ENCODE results near the gene PRR23C.
"Not testable (repeated sequence)": the region's sequence is repeated elsewhere in the genome, so short reads cannot be mapped to it uniquely, and the experiment has no call there.

PRR23C gene

GRCh38 chr3:139037478-139037877, 7.2 kb downstream of the PRR23C start:
- Histone ChIP-seq H3K4me1 (ENCODE audit: control insufficient read depth in 1 of 2, insufficient read depth in 2 of 2, low read length in 2 of 2) (no peaks in the 10 kb centered on the region), H3K9ac (ENCODE audit: low read depth in 1 of 2, low read length in 2 of 2) (no peak overlapping the region), H3K27ac (ENCODE audit: low read depth, low read length) (no peak overlapping the region), H3K36me3 (ENCODE audit: control insufficient read depth in 1 of 2, insufficient read depth in 2 of 2, low read length in 2 of 2) (no peaks in the 10 kb centered on the region), H3K4me3 (ENCODE audit: low read depth in 1 of 2, low read length in 2 of 2) (no peak overlapping the region), H3K27me3 (ENCODE audit: control insufficient read depth in 1 of 2, insufficient read depth in 2 of 2, low read length in 2 of 2) (no peaks in the 10 kb centered on the region), H3K9me3 (ENCODE audit: control insufficient read depth in 1 of 2, low read length in 2 of 2) (no peaks in the 10 kb centered on the region)

GRCh38 chr3:139032326-139033002, 12.2 kb downstream of the PRR23C start:
- no peaks in the 10 kb centered on the region for H3K36me3 ChIP-seq (ENCODE audit: control insufficient read depth in 1 of 2, insufficient read depth in 2 of 2, low read length in 2 of 2)

GRCh38 chr3:139030576-139030975, 14.1 kb downstream of the PRR23C start:
- H3K9ac ChIP-seq (ENCODE audit: low read depth in 1 of 2, low read length in 2 of 2); H3K9me3 ChIP-seq (ENCODE audit: control insufficient read depth in 1 of 2, low read length in 2 of 2); H3K4me1 ChIP-seq (ENCODE audit: control insufficient read depth in 1 of 2, insufficient read depth in 2 of 2, low read length in 2 of 2); H3K4me3 ChIP-seq (ENCODE audit: low read depth in 1 of 2, low read length in 2 of 2); H3K36me3 ChIP-seq (ENCODE audit: control insufficient read depth in 1 of 2, insufficient read depth in 2 of 2, low read length in 2 of 2); H3K27me3 ChIP-seq (ENCODE audit: control insufficient read depth in 1 of 2, insufficient read depth in 2 of 2, low read length in 2 of 2); H3K27ac ChIP-seq (ENCODE audit: low read depth, low read length): not testable (repeated sequence)

More at GRCh38 chr3:139032326-139033002, 12.2 kb downstream of the PRR23C start:
- Histone ChIP-seq H3K27ac (ENCODE audit: low read depth, low read length) (peak overlapping the region; percentile 8), H3K4me3 (ENCODE audit: low read depth in 1 of 2, low read length in 2 of 2) (peak overlapping the region in 1 of 2 donors; percentile 21), H3K9ac (ENCODE audit: low read depth in 1 of 2, low read length in 2 of 2) (no peak overlapping the region), H3K4me1 (ENCODE audit: control insufficient read depth in 1 of 2, insufficient read depth in 2 of 2, low read length in 2 of 2) (no peaks in the 10 kb centered on the region), H3K27me3 (ENCODE audit: control insufficient read depth in 1 of 2, insufficient read depth in 2 of 2, low read length in 2 of 2) (no peaks in the 10 kb centered on the region), H3K9me3 (ENCODE audit: control insufficient read depth in 1 of 2, low read length in 2 of 2) (no peaks in the 10 kb centered on the region)

GRCh38 chr3:139024968-139025367, 19.7 kb downstream of the PRR23C start:
- H3K27me3 ChIP-seq (ENCODE audit: control insufficient read depth in 1 of 2, insufficient read depth in 2 of 2, low read length in 2 of 2): peaks cover 0 to 4% of the 10 kb centered on the region in 2 donors
- no peaks in the 10 kb centered on the region for H3K4me1 ChIP-seq (ENCODE audit: control insufficient read depth in 1 of 2, insufficient read depth in 2 of 2, low read length in 2 of 2)
- no peak overlapping the region for H3K9ac ChIP-seq (ENCODE audit: low read depth in 1 of 2, low read length in 2 of 2)
- peaks cover 0 to 3% of the 10 kb centered on the region in 2 donors for H3K9me3 ChIP-seq (ENCODE audit: control insufficient read depth in 1 of 2, low read length in 2 of 2)
- no peak overlapping the region for H3K27ac ChIP-seq (ENCODE audit: low read depth, low read length)
- H3K4me3 ChIP-seq (ENCODE audit: low read depth in 1 of 2, low read length in 2 of 2): no peak overlapping the region
- no peaks in the 10 kb centered on the region for H3K36me3 ChIP-seq (ENCODE audit: control insufficient read depth in 1 of 2, insufficient read depth in 2 of 2, low read length in 2 of 2)

- Histone ChIP-seq H3K27ac (ENCODE audit: low read depth, low read length) (no peak within 1 kb of the TSS), H3K9me3 (ENCODE audit: control insufficient read depth in 1 of 2, low read length in 2 of 2) (peaks cover 0 to 3% of the 10 kb centered on the region in 2 donors), H3K4me1 (ENCODE audit: control insufficient read depth in 1 of 2, insufficient read depth in 2 of 2, low read length in 2 of 2) (no peaks in the 10 kb centered on the region), H3K27me3 (ENCODE audit: control insufficient read depth in 1 of 2, insufficient read depth in 2 of 2, low read length in 2 of 2) (peaks cover 0 to 4% of the 10 kb centered on the region in 2 donors), H3K9ac (ENCODE audit: low read depth in 1 of 2, low read length in 2 of 2) (no peak within 1 kb of the TSS), H3K4me3 (ENCODE audit: low read depth in 1 of 2, low read length in 2 of 2) (no peak within 1 kb of the TSS), H3K36me3 (ENCODE audit: control insufficient read depth in 1 of 2, insufficient read depth in 2 of 2, low read length in 2 of 2) (no peaks in the 10 kb centered on the region)
Measured at GRCh38 chr3:139020868-139021234, 23.8 kb downstream of the PRR23C start, which contains the start of gene PRR23B. Gene PRR23B, minus strand, starts transcription at chr3:139020926. Its CDS starts 265 bp downstream, at chr3:139020661.

GRCh38 chr3:139020036-139020867, 24.4 kb downstream of the PRR23C start:
- Histone ChIP-seq H3K27ac (ENCODE audit: low read depth, low read length) (no peak overlapping the region), H3K36me3 (ENCODE audit: control insufficient read depth in 1 of 2, insufficient read depth in 2 of 2, low read length in 2 of 2) (no peaks in the 10 kb centered on the region), H3K27me3 (ENCODE audit: control insufficient read depth in 1 of 2, insufficient read depth in 2 of 2, low read length in 2 of 2) (peaks cover 0 to 3% of the 10 kb centered on the region in 2 donors), H3K9me3 (ENCODE audit: control insufficient read depth in 1 of 2, low read length in 2 of 2) (peaks cover 0 to 3% of the 10 kb centered on the region in 2 donors), H3K4me1 (ENCODE audit: control insufficient read depth in 1 of 2, insufficient read depth in 2 of 2, low read length in 2 of 2) (no peaks in the 10 kb centered on the region), H3K4me3 (ENCODE audit: low read depth in 1 of 2, low read length in 2 of 2) (no peak overlapping the region), H3K9ac (ENCODE audit: low read depth in 1 of 2, low read length in 2 of 2) (no peak overlapping the region)

GRCh38 chr3:139016430-139017048, 28.2 kb downstream of the PRR23C start:
- Histone ChIP-seq H3K4me1 (ENCODE audit: control insufficient read depth in 1 of 2, insufficient read depth in 2 of 2, low read length in 2 of 2) (no peaks in the 10 kb centered on the region), H3K4me3 (ENCODE audit: low read depth in 1 of 2, low read length in 2 of 2) (no peak overlapping the region), H3K36me3 (ENCODE audit: control insufficient read depth in 1 of 2, insufficient read depth in 2 of 2, low read length in 2 of 2) (no peaks in the 10 kb centered on the region), H3K9me3 (ENCODE audit: control insufficient read depth in 1 of 2, low read length in 2 of 2) (peaks cover 3% of the 10 kb centered on the region in 2 donors), H3K9ac (ENCODE audit: low read depth in 1 of 2, low read length in 2 of 2) (no peak overlapping the region), H3K27me3 (ENCODE audit: control insufficient read depth in 1 of 2, insufficient read depth in 2 of 2, low read length in 2 of 2) (no peaks in the 10 kb centered on the region), H3K27ac (ENCODE audit: low read depth, low read length) (no peak overlapping the region)

- H3K36me3 ChIP-seq (ENCODE audit: control insufficient read depth in 1 of 2, insufficient read depth in 2 of 2, low read length in 2 of 2): no peaks in the 10 kb centered on the region
- no peak within 1 kb of the TSS for H3K4me3 ChIP-seq (ENCODE audit: low read depth in 1 of 2, low read length in 2 of 2)
- no peak within 1 kb of the TSS for H3K27ac ChIP-seq (ENCODE audit: low read depth, low read length)
- H3K9me3 ChIP-seq (ENCODE audit: control insufficient read depth in 1 of 2, low read length in 2 of 2): no peaks in the 10 kb centered on the region
- no peaks in the 10 kb centered on the region for H3K27me3 ChIP-seq (ENCODE audit: control insufficient read depth in 1 of 2, insufficient read depth in 2 of 2, low read length in 2 of 2)
- no peaks in the 10 kb centered on the region for H3K4me1 ChIP-seq (ENCODE audit: control insufficient read depth in 1 of 2, insufficient read depth in 2 of 2, low read length in 2 of 2)
- H3K9ac ChIP-seq (ENCODE audit: low read depth in 1 of 2, low read length in 2 of 2): no peak within 1 kb of the TSS
Measured at GRCh38 chr3:139006051-139006716, 38.5 kb downstream of the PRR23C start, which contains the start of gene PRR23A. Gene PRR23A, minus strand, starts transcription at chr3:139006268. Its CDS starts 0 bp downstream, at chr3:139006268.

- no peak overlapping the region for H3K9ac ChIP-seq (ENCODE audit: low read depth in 1 of 2, low read length in 2 of 2)
- no peaks in the 10 kb centered on the region for H3K36me3 ChIP-seq (ENCODE audit: control insufficient read depth in 1 of 2, insufficient read depth in 2 of 2, low read length in 2 of 2)
- H3K4me3 ChIP-seq (ENCODE audit: low read depth in 1 of 2, low read length in 2 of 2): no peak overlapping the region
- H3K27ac ChIP-seq (ENCODE audit: low read depth, low read length): no peak overlapping the region
- no peaks in the 10 kb centered on the region for H3K27me3 ChIP-seq (ENCODE audit: control insufficient read depth in 1 of 2, insufficient read depth in 2 of 2, low read length in 2 of 2)
- H3K4me1 ChIP-seq (ENCODE audit: control insufficient read depth in 1 of 2, insufficient read depth in 2 of 2, low read length in 2 of 2): no peaks in the 10 kb centered on the region
- no peaks in the 10 kb centered on the region for H3K9me3 ChIP-seq (ENCODE audit: control insufficient read depth in 1 of 2, low read length in 2 of 2)
Measured at GRCh38 chr3:139005356-139005993, 39.2 kb downstream of the PRR23C start.
